SJCRH30 (cell line): Measurements from ENCODE around the gene ADAMTSL1. TPM values are rescaled to one million over a fixed set of nuclear protein-coding genes. Genes with fewer than 3 reads are reported as not detected.

ENCODE experiments used
- DNase-seq, 2 experiments: peaks; one replicate each; pipeline ENCODE4 v3.0.0-alpha.2; 2015 to 2020
- H3K27ac ChIP-seq: fragments of 250-450 bp; sonication (Bioruptor Pico); 2 replicates; pipeline ENCODE4 v1.5.1; 2020; ENCODE audit warnings: mild to moderate bottlenecking, moderate library complexity
- H3K27me3 ChIP-seq: fragments of 250-450 bp; sonication (Bioruptor Pico); 2 replicates; pipeline ENCODE4 v1.5.1; 2020; ENCODE audit warnings: mild to moderate bottlenecking, moderate library complexity
- H3K36me3 ChIP-seq: fragments of 250-450 bp; sonication (Bioruptor Pico); 2 replicates; pipeline ENCODE4 v1.5.1; 2020; ENCODE audit warnings: mild to moderate bottlenecking, moderate library complexity
- H3K4me1 ChIP-seq: fragments of 250-450 bp; sonication (Bioruptor Pico); 2 replicates; pipeline ENCODE4 v1.5.1; 2020; ENCODE audit warnings: mild to moderate bottlenecking, moderate library complexity
- H3K4me3 ChIP-seq: fragments of 250-450 bp; sonication (Bioruptor Pico); 2 replicates; pipeline ENCODE4 v1.5.1; 2020; ENCODE audit warnings: mild to moderate bottlenecking, moderate library complexity
- H3K9me3 ChIP-seq: fragments of 250-450 bp; sonication (Bioruptor Pico); replicated peaks from 2 replicates; pipeline ENCODE4 v1.5.1; 2020; ENCODE audit warnings: mild to moderate bottlenecking, moderate library complexity
- total RNA-seq: library from RNA; depleted of rRNA; stranded (reverse); fragments of >200 nt; shearing (Covaris generic); gene quantifications from 2 replicates; pipeline ENCODE4 v1.2.3, GENCODE V29; 2014

The ADAMTSL1 gene
- total RNA-seq, 1 experiment from 2014 or later: 3.3 TPM

GRCh38 chr9:18778846-18779245 is 304.9 kb downstream of the ADAMTSL1 start:
- H3K4me1 ChIP-seq: no peaks in the 10 kb centered on the region
- H3K4me3 ChIP-seq: no peak overlapping the region
- no peaks in the 10 kb centered on the region for H3K27me3 ChIP-seq
- no peaks in the 10 kb centered on the region for H3K9me3 ChIP-seq
- no peaks in the 10 kb centered on the region for H3K36me3 ChIP-seq
- no peak overlapping the region for H3K27ac ChIP-seq
- DNase-seq: no peak

GRCh38 chr9:18783909-18784308 is 310.0 kb downstream of the ADAMTSL1 start:
- no peaks in the 10 kb centered on the region for H3K4me1 ChIP-seq
- H3K9me3 ChIP-seq: no peaks in the 10 kb centered on the region
- no peaks in the 10 kb centered on the region for H3K27me3 ChIP-seq
- H3K36me3 ChIP-seq: no peaks in the 10 kb centered on the region
- H3K4me3 ChIP-seq: no peak overlapping the region
- no peak overlapping the region for H3K27ac ChIP-seq
- DNase-seq: no peak

- no peaks in the 10 kb centered on the region for H3K4me1 ChIP-seq
- no peaks in the 10 kb centered on the region for H3K9me3 ChIP-seq
- H3K4me3 ChIP-seq: no peak overlapping the region
- no peak for DNase-seq
- no peaks in the 10 kb centered on the region for H3K27me3 ChIP-seq
- H3K27ac ChIP-seq: no peak overlapping the region
- H3K36me3 ChIP-seq: no peaks in the 10 kb centered on the region
Observed at GRCh38 chr9:18785604-18786003, 311.7 kb downstream of the ADAMTSL1 start.

- DNase-seq: no peak
- H3K36me3 ChIP-seq: no peaks in the 10 kb centered on the region
- H3K27me3 ChIP-seq: no peaks in the 10 kb centered on the region
- no peak overlapping the region for H3K27ac ChIP-seq
- no peaks in the 10 kb centered on the region for H3K9me3 ChIP-seq
- H3K4me3 ChIP-seq: no peak overlapping the region
- H3K4me1 ChIP-seq: no peaks in the 10 kb centered on the region
Observed at GRCh38 chr9:18786196-18786595, 312.2 kb downstream of the ADAMTSL1 start.

GRCh38 chr9:18786911-18787650 is 313.1 kb downstream of the ADAMTSL1 start:
- Histone ChIP-seq H3K36me3 (no peaks in the 10 kb centered on the region), H3K4me1 (no peaks in the 10 kb centered on the region), H3K9me3 (no peaks in the 10 kb centered on the region), H3K27me3 (no peaks in the 10 kb centered on the region), H3K27ac (no peak overlapping the region), H3K4me3 (no peak overlapping the region)
- DNase-seq: no peak

- Histone ChIP-seq H3K27me3 (no peaks in the 10 kb centered on the region), H3K27ac (no peak overlapping the region), H3K4me1 (no peaks in the 10 kb centered on the region), H3K4me3 (no peak overlapping the region), H3K9me3 (no peaks in the 10 kb centered on the region), H3K36me3 (no peaks in the 10 kb centered on the region)
- DNase-seq: no peak
Observed at GRCh38 chr9:18788256-18788655, 314.3 kb downstream of the ADAMTSL1 start.

GRCh38 chr9:18791074-18791473 is 317.1 kb downstream of the ADAMTSL1 start:
- H3K36me3 ChIP-seq: no peaks in the 10 kb centered on the region

GRCh38 chr9:18793122-18793521 is 319.2 kb downstream of the ADAMTSL1 start:
- no peak overlapping the region for H3K4me3 ChIP-seq
- peaks cover 19% of the 10 kb centered on the region for H3K4me1 ChIP-seq
- H3K27ac ChIP-seq: no peak overlapping the region
- no peaks in the 10 kb centered on the region for H3K9me3 ChIP-seq
- no peak for DNase-seq
- no peaks in the 10 kb centered on the region for H3K36me3 ChIP-seq
- H3K27me3 ChIP-seq: no peaks in the 10 kb centered on the region

More at GRCh38 chr9:18791074-18791473, 317.1 kb downstream of the ADAMTSL1 start:
- DNase-seq: peak; percentile 29 to 57
- no peaks in the 10 kb centered on the region for H3K27me3 ChIP-seq
- H3K9me3 ChIP-seq: no peaks in the 10 kb centered on the region
- H3K27ac ChIP-seq: no peak overlapping the region
- H3K4me3 ChIP-seq: no peak overlapping the region
- H3K4me1 ChIP-seq: peaks cover 7% of the 10 kb centered on the region

- Histone ChIP-seq H3K27ac (peak overlapping the region; percentile 83), H3K4me3 (no peak overlapping the region), H3K9me3 (no peaks in the 10 kb centered on the region), H3K4me1 (peaks cover 21% of the 10 kb centered on the region), H3K27me3 (no peaks in the 10 kb centered on the region), H3K36me3 (no peaks in the 10 kb centered on the region)
- DNase-seq: peak; percentile 71 to 75
Observed at GRCh38 chr9:18795947-18796671, 322.2 kb downstream of the ADAMTSL1 start.

GRCh38 chr9:18796696-18797270 is 322.8 kb downstream of the ADAMTSL1 start:
- H3K27ac ChIP-seq: peak overlapping the region; percentile 83
- H3K9me3 ChIP-seq: no peaks in the 10 kb centered on the region
- no peaks in the 10 kb centered on the region for H3K27me3 ChIP-seq
- peaks cover 21% of the 10 kb centered on the region for H3K4me1 ChIP-seq
- H3K4me3 ChIP-seq: no peak overlapping the region
- DNase-seq: no peak
- no peaks in the 10 kb centered on the region for H3K36me3 ChIP-seq

- Histone ChIP-seq H3K36me3 (no peaks in the 10 kb centered on the region), H3K27me3 (no peaks in the 10 kb centered on the region), H3K27ac (no peak overlapping the region), H3K9me3 (no peaks in the 10 kb centered on the region), H3K4me3 (no peak overlapping the region), H3K4me1 (peaks cover 21% of the 10 kb centered on the region)
- no peak for DNase-seq
Observed at GRCh38 chr9:18798106-18798505, 324.2 kb downstream of the ADAMTSL1 start.

- H3K4me1 ChIP-seq: peaks cover 21% of the 10 kb centered on the region
- no peak overlapping the region for H3K27ac ChIP-seq
- H3K9me3 ChIP-seq: no peaks in the 10 kb centered on the region
- no peaks in the 10 kb centered on the region for H3K27me3 ChIP-seq
- DNase-seq: no peak
- no peak overlapping the region for H3K4me3 ChIP-seq
- no peaks in the 10 kb centered on the region for H3K36me3 ChIP-seq
Observed at GRCh38 chr9:18798508-18799290, 324.7 kb downstream of the ADAMTSL1 start.

GRCh38 chr9:18799428-18799827 is 325.5 kb downstream of the ADAMTSL1 start:
- H3K27ac ChIP-seq: no peak overlapping the region
- no peaks in the 10 kb centered on the region for H3K9me3 ChIP-seq
- no peak for DNase-seq
- peaks cover 21% of the 10 kb centered on the region for H3K4me1 ChIP-seq
- no peaks in the 10 kb centered on the region for H3K36me3 ChIP-seq
- H3K27me3 ChIP-seq: no peaks in the 10 kb centered on the region
- H3K4me3 ChIP-seq: no peak overlapping the region

GRCh38 chr9:18800579-18800978 is 326.6 kb downstream of the ADAMTSL1 start:
- Histone ChIP-seq H3K9me3 (no peaks in the 10 kb centered on the region), H3K4me1 (peaks cover 15% of the 10 kb centered on the region), H3K27ac (peak overlapping the region; percentile 49), H3K36me3 (no peaks in the 10 kb centered on the region), H3K27me3 (no peaks in the 10 kb centered on the region), H3K4me3 (no peak overlapping the region)
- peak; percentile 60 to 67 for DNase-seq

- DNase-seq: no peak
- Histone ChIP-seq H3K4me3 (no peak overlapping the region), H3K36me3 (no peaks in the 10 kb centered on the region), H3K27ac (no peak overlapping the region), H3K9me3 (no peaks in the 10 kb centered on the region), H3K27me3 (no peaks in the 10 kb centered on the region), H3K4me1 (peaks cover 1% of the 10 kb centered on the region; the same call in 1 of the 2 replicates)
Observed at GRCh38 chr9:18805386-18805785, 331.4 kb downstream of the ADAMTSL1 start.
